H1 (cell line): ENCODE results near the gene COL9A2. TPM values are rescaled to one million over a fixed set of nuclear protein-coding genes. Genes with fewer than 3 reads are reported as not detected.

Experiments
- CTCF ChIA-PET: fragments of 300-600 bp; sonication (Branson Sonifier 250); formaldehyde crosslinking; loops from one replicate; lab custom pipeline; 2021; ENCODE audit not compliant: partially characterized antibody; lab: Charles Lee
- POLR2A ChIA-PET: fragments of 300-600 bp; sonication (Branson Sonifier 250); formaldehyde crosslinking; loops from one replicate; lab custom pipeline; 2021; ENCODE audit warnings: inconsistent platforms; ENCODE audit not compliant: partially characterized antibody; lab: Charles Lee
- DNase-seq, 2 experiments: peaks; one replicate each; pipeline versions ENCODE4 v3.0.0 to v3.0.0-alpha.2; 2010 to 2022; ENCODE audit warnings: low spot score in 2 of 2, low read depth in 1 of 2, mixed read lengths in 1 of 2
- FAIRE-seq: peaks from 2 replicates; lab custom pipeline; 2011; peaks lifted over from hg19 to GRCh38; lab: Jason Lieb, UNC
- H2AFZ ChIP-seq: 2 replicates; pipeline ENCODE4 v1.8.1; 2012; ENCODE audit warnings: low read length, inconsistent platforms
- H2AK5ac ChIP-seq: 2 replicates; pipeline ENCODE4 v1.6.1; 2013; ENCODE audit warnings: low read depth, low read length
- H2BK120ac ChIP-seq: replicated peaks from 2 replicates; pipeline ENCODE3; 2013; ENCODE audit warnings: low read depth, low read length, inconsistent platforms
- H2BK12ac ChIP-seq: 2 replicates; pipeline ENCODE4 v1.6.1; 2013; ENCODE audit warnings: low read depth, low read length
- H2BK15ac ChIP-seq: 2 replicates; pipeline ENCODE4 v1.6.1; 2013; ENCODE audit warnings: low read length
- H2BK20ac ChIP-seq: 2 replicates; pipeline ENCODE4 v1.6.1; 2013; ENCODE audit warnings: low read length
- H2BK5ac ChIP-seq: 2 replicates; pipeline ENCODE4 v1.6.1; 2013; ENCODE audit warnings: low read depth, low read length
- H3K14ac ChIP-seq: 2 replicates; pipeline ENCODE4 v1.6.1; 2013; ENCODE audit warnings: inconsistent platforms; ENCODE audit not compliant: insufficient read length
- H3K18ac ChIP-seq: 2 replicates; pipeline ENCODE4 v1.6.1; 2013; ENCODE audit warnings: low read length; ENCODE audit errors: extremely low read depth
- H3K23ac ChIP-seq: 2 replicates; pipeline ENCODE4 v1.6.1; 2013; ENCODE audit warnings: inconsistent platforms; ENCODE audit not compliant: insufficient read length
- H3K23me2 ChIP-seq: 2 replicates; pipeline ENCODE4 v1.6.1; 2013; ENCODE audit warnings: low read depth, low read length
- H3K27ac ChIP-seq: 2 replicates; pipeline ENCODE4 v1.6.1; 2011; ENCODE audit warnings: low read depth, low read length, inconsistent platforms
- H3K27me3 ChIP-seq, 4 experiments: replicated peaks in 1 of 4; 1 replicate in 1 of 4; 2 replicates in 3 of 4; pipeline versions ENCODE4 v1.6.1 to v1.8.1; 2011 to 2013; ENCODE audit warnings: low read length in 3 of 4, mild to moderate bottlenecking in 3 of 4, inconsistent platforms in 2 of 4, mixed read lengths in 2 of 4, moderate library complexity in 1 of 4; ENCODE audit not compliant: control insufficient read depth in 3 of 4, insufficient read depth in 3 of 4; ENCODE audit errors: extremely low read depth in 1 of 4
- H3K36me3 ChIP-seq, 4 experiments: 2 replicates each; pipeline versions ENCODE4 v1.6.1 to v1.8.1; 2011 to 2013; ENCODE audit warnings: mild to moderate bottlenecking in 4 of 4, low read length in 3 of 4, moderate library complexity in 2 of 4, control low read depth in 1 of 4, inconsistent platforms in 1 of 4; ENCODE audit not compliant: insufficient read depth in 4 of 4, control insufficient read depth in 2 of 4
- H3K4ac ChIP-seq: replicated peaks from 2 replicates; pipeline ENCODE3; 2013; ENCODE audit warnings: low read length, low read depth, mixed read lengths, inconsistent platforms; ENCODE audit not compliant: insufficient read length
- H3K4me1 ChIP-seq, 4 experiments: replicated peaks in 1 of 4; 1 replicate in 1 of 4; 2 replicates in 3 of 4; pipeline versions ENCODE4 v1.6.1 to v1.8.1; 2011 to 2013; ENCODE audit warnings: low read length in 3 of 4, inconsistent platforms in 2 of 4, mixed read lengths in 1 of 4; ENCODE audit not compliant: insufficient read depth in 4 of 4, control insufficient read depth in 3 of 4
- H3K4me2 ChIP-seq, 2 experiments: 2 replicates each; pipeline versions ENCODE4 v1.6.1 to v1.8.1; 2011 to 2013; ENCODE audit warnings: low read depth in 2 of 2, low read length in 2 of 2, control low read depth in 1 of 2, inconsistent platforms in 1 of 2, mild to moderate bottlenecking in 1 of 2; ENCODE audit not compliant: insufficient read depth in 1 of 2
- H3K4me3 ChIP-seq, 4 experiments: fragments of 200-600, 300-600 bp in 1 of 4; sonication (generic), shearing (Covaris generic), sonication (Bioruptor Twin) in 1 of 4; 2 replicates each; pipeline versions ENCODE4 v1.5.1 to v1.8.1; 2011 to 2016; ENCODE audit warnings: low read length in 4 of 4, low read depth in 3 of 4, control low read depth in 2 of 4, inconsistent platforms in 2 of 4, mild to moderate bottlenecking in 2 of 4, mixed read lengths in 1 of 4, moderate library complexity in 1 of 4; ENCODE audit not compliant: insufficient read depth in 2 of 4; ENCODE audit errors: extremely low read depth in 1 of 4
- H3K56ac ChIP-seq: replicated peaks from 2 replicates; pipeline ENCODE3; 2013; ENCODE audit warnings: low read depth, mild to moderate bottlenecking, mixed read lengths, low read length, inconsistent platforms; ENCODE audit not compliant: insufficient read length
- H3K79me1 ChIP-seq: 2 replicates; pipeline ENCODE4 v1.6.1; 2013; ENCODE audit warnings: low read depth, low read length, control low read depth
- H3K79me2 ChIP-seq, 2 experiments: 2 replicates each; pipeline versions ENCODE4 v1.6.1 to v1.8.1; 2012 to 2013; ENCODE audit warnings: low read length in 2 of 2, mild to moderate bottlenecking in 2 of 2, inconsistent platforms in 1 of 2; ENCODE audit not compliant: insufficient read depth in 2 of 2, control insufficient read depth in 1 of 2
- H3K9ac ChIP-seq, 4 experiments: replicated peaks in 1 of 4; 1 replicate in 1 of 4; 2 replicates in 3 of 4; pipeline versions ENCODE4 v1.6.1 to v1.8.1; 2011 to 2013; ENCODE audit warnings: low read depth in 3 of 4, low read length in 3 of 4, control low read depth in 2 of 4, mild to moderate bottlenecking in 2 of 4, moderate library complexity in 2 of 4, inconsistent platforms in 1 of 4; ENCODE audit errors: extremely low read depth in 1 of 4
- H3K9me3 ChIP-seq, 2 experiments: 2 replicates each; pipeline versions ENCODE4 v1.6.1 to v1.8.1; 2012 to 2013; ENCODE audit warnings: mild to moderate bottlenecking in 2 of 2, moderate library complexity in 2 of 2, control low read depth in 1 of 2, inconsistent platforms in 1 of 2, low read depth in 1 of 2, low read length in 1 of 2, mixed read lengths in 1 of 2; ENCODE audit not compliant: insufficient read depth in 2 of 2
- H4K20me1 ChIP-seq, 2 experiments: replicated peaks in 1 of 2; 2 replicates each; pipeline versions ENCODE3 to v1.8.1; 2011 to 2013; ENCODE audit warnings: inconsistent platforms in 2 of 2, low read length in 2 of 2, mild to moderate bottlenecking in 1 of 2; ENCODE audit not compliant: insufficient read depth in 2 of 2, control insufficient read depth in 1 of 2
- H4K5ac ChIP-seq: 2 replicates; pipeline ENCODE4 v1.6.1; 2013; ENCODE audit warnings: low read length, low read depth, mixed read lengths, inconsistent platforms; ENCODE audit not compliant: insufficient read length
- H4K8ac ChIP-seq: 2 replicates; pipeline ENCODE4 v1.8.0; 2013; ENCODE audit warnings: mild to moderate bottlenecking, moderate library complexity, low read length, inconsistent platforms; ENCODE audit not compliant: insufficient read depth; ENCODE audit errors: extremely low read depth
- H4K91ac ChIP-seq: replicated peaks from 2 replicates; pipeline ENCODE3; 2013; ENCODE audit warnings: low read length, mixed read lengths, inconsistent platforms; ENCODE audit not compliant: insufficient read length
- ATF3 ChIP-seq: IDR thresholded peaks from 2 replicates; pipeline ENCODE4 v1.6.1; 2011; ENCODE audit warnings: low read depth, mild to moderate bottlenecking, low read length; ENCODE audit not compliant: insufficient read depth
- WGBS, 2 experiments: shearing (Covaris generic) in 1 of 2; methylation state at CpG; one replicate each; pipeline versions ENCODE4 v1.1.6 to v1.1.7; 2013 to 2015; ENCODE audit warnings: low lambda C conversion rate in 2 of 2, mixed read lengths in 2 of 2, inconsistent platforms in 1 of 2, low coverage in 1 of 2, missing lambda C conversion rate in 1 of 2; ENCODE audit not compliant: insufficient replicate concordance in 2 of 2, insufficient coverage in 1 of 2, insufficient read length in 1 of 2; ENCODE audit errors: extremely low coverage in 1 of 2, missing lambda C conversion rate in 1 of 2; 5-methylcytosine and 5-hydroxymethylcytosine counted together
- polyA plus RNA-seq, 7 experiments: library from polyadenylated mRNA; depleted of rRNA in 3 of 7; stranded (reverse) in 5 of 7; unstranded in 2 of 7; fragments of >200 nt in 5 of 7; fragments of 200-250 nt in 2 of 7; gene quantifications; 1 replicate in 5 of 7; 2 replicates in 1 of 7; 4 replicates in 1 of 7; pipeline versions ENCODE4 v1.2.1 to v1.2.3, GENCODE V29; 2011 to 2013; ENCODE audit warnings: missing spikeins in 2 of 7, mixed read lengths in 2 of 7
- total RNA-seq: library from RNA; stranded (reverse); fragmentation: NEBNext Ultra II Directional; extraction: Animal tissue kit (Norgen Biotek cat#: 25700); gene quantifications from 2 replicates; pipeline ENCODE4 v1.2.1, GENCODE V29; 2021

The COL9A2 gene
- total and polyA plus RNA-seq, 2 of the 8 experiments (the other 6 are each of a cell fraction or from before 2014, with no cell fraction given), result 3.2 to 3.3 TPM

- Histone ChIP-seq H3K36me3 (peaks cover 0 to 5% (median 0%) of the 10 kb centered on the region in 4 experiments; a peak in 1 of 8 replicates), H2BK20ac (no peak overlapping the region), H4K20me1 (no peaks in the 10 kb centered on the region), H3K4me2 (no peak overlapping the region), H4K91ac (no peak overlapping the region), H3K23ac (no peak overlapping the region), H3K4me3 (no peak overlapping the region), H2AK5ac (no peak overlapping the region), H3K23me2 (peaks cover 20% of the 10 kb centered on the region; the same call in 1 of the 2 replicates), H3K14ac (no peak overlapping the region), H2AFZ (no peak overlapping the region), H3K9ac (no peak overlapping the region), H3K4ac (no peak overlapping the region), H3K27ac (no peak overlapping the region), H3K79me1 (no peaks in the 10 kb centered on the region), H3K56ac (no peak overlapping the region), H3K79me2 (no peaks in the 10 kb centered on the region), H3K9me3 (no peaks in the 10 kb centered on the region), H3K4me1 (peaks cover 8 to 18% (median 11%) of the 10 kb centered on the region in 4 experiments), H2BK15ac (no peak overlapping the region), H3K18ac (no peak overlapping the region), H3K27me3 (peaks cover 20 to 50% (median 43%) of the 10 kb centered on the region in 4 experiments), H2BK12ac (no peak overlapping the region), H4K5ac (no peak overlapping the region), H2BK5ac (no peak overlapping the region), H2BK120ac (no peak overlapping the region), H4K8ac (no peak overlapping the region)
- CTCF ChIA-PET, result interaction anchor here (1.0 to 10.4 kb wide), 7 partner anchors 8 to 242 kb away, joined by 3 to 144 read pairs (median 4); no protein-coding TSS in a partner anchor
- TF ChIP-seq ATF3, result no peak
- DNase-seq (no peak), FAIRE-seq (no peak)
- POLR2A ChIA-PET, result interaction anchor here (0.7 to 1.5 kb wide), 2 partner anchors 20 to 140 kb away, joined by 3 read pairs; no protein-coding TSS in a partner anchor
- 90% methylated on average over 4 of the region's 4 CpGs; no CpG with 5 or more reads in 1 of the 2 experiments for WGBS, 2 experiments
Measured at GRCh38 chr1:40318476-40318875, 1.4 kb upstream of the COL9A2 start.
